Hepatocyte (in vitro differentiated cells): Measurements from ENCODE around the gene TMEM109. TPM values are rescaled to one million over a fixed set of nuclear protein-coding genes. Genes with fewer than 3 reads are reported as not detected.

Experiments used
- DNase-seq: peaks from one replicate; pipeline ENCODE4 v3.0.0-alpha.2; 2016; ENCODE audit warnings: low spot score
- H2AFZ ChIP-seq: fragments of 200-600 bp; sonication (generic); 2 replicates; pipeline ENCODE4 v1.6.0; 2016; ENCODE audit warnings: antibody characterized with exemption, mild to moderate bottlenecking
- H3K27ac ChIP-seq: fragments of 200-600 bp; sonication (generic); 2 replicates; pipeline ENCODE4 v1.5.1; 2016; ENCODE audit warnings: mild to moderate bottlenecking
- H3K27me3 ChIP-seq: fragments of 200-600 bp; sonication (generic); 2 replicates; pipeline ENCODE4 v1.6.1; 2016
- H3K36me3 ChIP-seq: fragments of 200-600 bp; sonication (generic); replicated peaks from 2 replicates; pipeline ENCODE4 v1.5.1; 2016; ENCODE audit warnings: low read depth; ENCODE audit not compliant: insufficient read depth
- H3K4me1 ChIP-seq: fragments of 200-600 bp; sonication (generic); 2 replicates; pipeline ENCODE4 v1.5.1; 2016; ENCODE audit warnings: mild to moderate bottlenecking, moderate library complexity; ENCODE audit not compliant: insufficient read depth
- H3K4me2 ChIP-seq: fragments of 200-600 bp; sonication (generic); 2 replicates; pipeline ENCODE4 v1.6.0; 2016
- H3K4me3 ChIP-seq: fragments of 200-600 bp; sonication (generic); 2 replicates; pipeline ENCODE4 v1.5.1; 2016; ENCODE audit warnings: mild to moderate bottlenecking
- H3K79me2 ChIP-seq: fragments of 200-600 bp; sonication (generic); 2 replicates; pipeline ENCODE4 v1.6.0; 2017; ENCODE audit warnings: mild to moderate bottlenecking
- H3K9me2 ChIP-seq: fragments of 200-600 bp; sonication (generic); replicated peaks from 2 replicates; pipeline ENCODE4 v1.6.0; 2017; ENCODE audit warnings: mild to moderate bottlenecking; ENCODE audit not compliant: insufficient read depth
- H3K9me3 ChIP-seq: fragments of 200-600 bp; sonication (generic); 2 replicates; pipeline ENCODE4 v1.5.1; 2016; ENCODE audit warnings: low read depth, mild to moderate bottlenecking
- H4K20me1 ChIP-seq: fragments of 200-600 bp; sonication (generic); 2 replicates; pipeline ENCODE4 v1.6.0; 2016; ENCODE audit warnings: mild to moderate bottlenecking; ENCODE audit not compliant: insufficient read depth, poor library complexity, severe bottlenecking
- CTCF ChIP-seq: fragments of 200-600 bp; sonication (generic); IDR thresholded peaks from 2 replicates; pipeline ENCODE4 v1.5.1; 2016; ENCODE audit warnings: antibody characterized with exemption, mild to moderate bottlenecking; ENCODE audit not compliant: poor library complexity
- EZH2 ChIP-seq: fragments of 200-600 bp; sonication (generic); IDR thresholded peaks from 2 replicates; pipeline ENCODE4 v1.6.1; 2016; ENCODE audit warnings: antibody characterized with exemption, mild to moderate bottlenecking, borderline replicate concordance
- EZH2phosphoT487 ChIP-seq: fragments of 200-600 bp; sonication (generic); IDR thresholded peaks from one replicate; pipeline ENCODE4 v1.6.1; 2018; ENCODE audit warnings: antibody characterized with exemption, mild to moderate bottlenecking, low read depth, moderate library complexity; ENCODE audit not compliant: unreplicated experiment, severe bottlenecking
- WGBS: methylation state at CpG from one replicate; pipeline ENCODE4 v1.1.6; 2016; ENCODE audit warnings: low lambda C conversion rate; ENCODE audit errors: missing lambda C conversion rate; 5-methylcytosine and 5-hydroxymethylcytosine counted together
- polyA plus RNA-seq: library from polyadenylated mRNA; unstranded; fragments of >200 nt; fragmentation: Nextera tagmentation; extraction: Ambion mirVana; gene quantifications from 2 replicates; pipeline ENCODE4 v1.2.1, GENCODE V29; 2016
- total RNA-seq: library from RNA; depleted of rRNA; stranded (reverse); fragments of >200 nt; gene quantifications from 2 replicates; pipeline ENCODE4 v1.2.3, GENCODE V29; 2014

The TMEM109 gene
- total and polyA plus RNA-seq, 2 experiments from 2014 or later = 30.0 to 86.9 TPM

GRCh38 chr11:60932605-60933356 is 18.8 kb downstream of the TMEM109 start:
- no peaks in the 10 kb centered on the region for H3K9me2 ChIP-seq
- no peaks in the 10 kb centered on the region for H4K20me1 ChIP-seq
- WGBS = 77% methylated on average over 5 of the region's 5 CpGs
- H3K9me3 ChIP-seq = no peaks in the 10 kb centered on the region
- H3K4me2 ChIP-seq = no peak overlapping the region
- H3K4me3 ChIP-seq = no peak overlapping the region
- no peaks in the 10 kb centered on the region for H3K36me3 ChIP-seq
- no peak overlapping the region for H2AFZ ChIP-seq
- TF ChIP-seq EZH2phosphoT487 (no peak), EZH2 (no peak), CTCF (no peak)
- no peaks in the 10 kb centered on the region for H3K4me1 ChIP-seq
- no peaks in the 10 kb centered on the region for H3K79me2 ChIP-seq
- H3K27me3 ChIP-seq = no peaks in the 10 kb centered on the region
- no peak for DNase-seq
- H3K27ac ChIP-seq = no peak overlapping the region

- no peaks in the 10 kb centered on the region for H3K79me2 ChIP-seq
- H3K4me1 ChIP-seq = no peaks in the 10 kb centered on the region
- H3K27ac ChIP-seq = no peak overlapping the region
- H4K20me1 ChIP-seq = no peaks in the 10 kb centered on the region
- no peak for TF ChIP-seq CTCF
- TF ChIP-seq EZH2phosphoT487 = no peak
- TF ChIP-seq EZH2 = no peak
- H3K4me3 ChIP-seq = no peak overlapping the region
- no peaks in the 10 kb centered on the region for H3K27me3 ChIP-seq
- no peak for DNase-seq
- H3K9me2 ChIP-seq = no peaks in the 10 kb centered on the region
- H2AFZ ChIP-seq = no peak overlapping the region
- WGBS = 97% methylated on average over 37 of the region's 37 CpGs
- no peak overlapping the region for H3K4me2 ChIP-seq
- no peaks in the 10 kb centered on the region for H3K9me3 ChIP-seq
- no peaks in the 10 kb centered on the region for H3K36me3 ChIP-seq
Observed at GRCh38 chr11:60933416-60934123, 19.6 kb downstream of the TMEM109 start.

- H3K27me3 ChIP-seq = no peaks in the 10 kb centered on the region
- no peak for DNase-seq
- H3K9me3 ChIP-seq = no peaks in the 10 kb centered on the region
- no peaks in the 10 kb centered on the region for H4K20me1 ChIP-seq
- no peaks in the 10 kb centered on the region for H3K9me2 ChIP-seq
- H2AFZ ChIP-seq = no peak overlapping the region
- TF ChIP-seq CTCF = no peak
- TF ChIP-seq EZH2 = no peak
- TF ChIP-seq EZH2phosphoT487 = no peak
- H3K4me3 ChIP-seq = no peak overlapping the region
- no peaks in the 10 kb centered on the region for H3K36me3 ChIP-seq
- no peaks in the 10 kb centered on the region for H3K79me2 ChIP-seq
- no peak overlapping the region for H3K27ac ChIP-seq
- no peaks in the 10 kb centered on the region for H3K4me1 ChIP-seq
- 97% methylated on average over 45 of the region's 57 CpGs for WGBS
- H3K4me2 ChIP-seq = no peak overlapping the region
Observed at GRCh38 chr11:60934124-60934789, 20.3 kb downstream of the TMEM109 start.
